GM12891 (cell line): Measurements from ENCODE around the gene ZNF184.

Experiments
- PAX5 ChIP-seq: IDR thresholded peaks from 2 replicates; pipeline ENCODE4 v1.6.1; 2011; ENCODE audit warnings: low read length, moderate library complexity, mild to moderate bottlenecking; ENCODE audit not compliant: insufficient read depth, severe bottlenecking
- POLR2A ChIP-seq: IDR thresholded peaks from 2 replicates; pipeline ENCODE4 v1.6.1; 2011; ENCODE audit warnings: low read depth, low read length, control low read depth
- POLR2AphosphoS5 ChIP-seq: IDR thresholded peaks from 2 replicates; pipeline ENCODE4 v1.6.1; 2011; ENCODE audit warnings: low read depth, low read length, control low read depth
- SPI1 ChIP-seq: IDR thresholded peaks from 2 replicates; pipeline ENCODE4 v1.6.1; 2011; ENCODE audit warnings: low read depth, low read length, control low read depth
- TAF1 ChIP-seq: IDR thresholded peaks from 2 replicates; pipeline ENCODE4 v1.6.1; 2011; ENCODE audit warnings: low read depth, low read length, control low read depth

DNA sequence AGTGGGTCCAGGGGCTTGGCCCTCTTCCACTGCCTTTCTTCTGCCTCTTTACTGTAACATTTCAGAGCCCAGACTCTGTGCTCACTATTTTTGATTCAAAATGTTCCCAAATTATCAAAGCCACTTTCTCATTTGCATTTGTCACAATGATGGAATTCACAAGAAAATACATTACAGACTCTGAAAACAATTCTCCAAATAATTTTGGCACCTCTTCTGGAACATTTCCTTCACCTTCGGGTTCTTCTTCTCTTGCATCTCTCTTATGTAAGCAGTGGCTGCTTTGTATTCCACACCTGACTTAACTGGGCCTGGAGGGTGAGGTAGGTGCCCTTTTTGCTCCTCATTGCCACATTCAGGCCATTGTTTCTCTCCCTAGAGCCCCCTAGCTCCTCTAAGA, 30.0 kb downstream of the ZNF184 start:
- no peak for TF ChIP-seq POLR2A
- no peak for TF ChIP-seq POLR2AphosphoS5
- no peak for TF ChIP-seq TAF1
- no peak for TF ChIP-seq SPI1
- TF ChIP-seq PAX5 = no peak
